Activated CD4-positive, alpha-beta T cell treated with anti-CD3 and anti-CD28 coated beads, Interleukin-2, amount 10 ng/mL, durations not matched to agents 7 days and 5 days (primary cell): ENCODE results near the gene DDR1. TPM values are rescaled to one million over a fixed set of nuclear protein-coding genes. Genes with fewer than 3 reads are reported as not detected.

Experiments used
- CTCF ChIA-PET: fragments of 350-600 bp; sonication (Branson Sonifier 250); formaldehyde crosslinking; loops from one replicate; lab custom pipeline; 2021; ENCODE audit warnings: antibody characterized with exemption; lab: Charles Lee
- POLR2A ChIA-PET: fragments of 350-600 bp; sonication (Branson Sonifier 250); formaldehyde crosslinking; loops from one replicate; lab custom pipeline; 2021; ENCODE audit warnings: antibody characterized with exemption; lab: Charles Lee
- DNase-seq: peaks from one replicate; pipeline ENCODE4 v3.0.0-alpha.2; 2020
- H3K27ac Mint-ChIP-seq: one replicate; pipeline ENCODE4 v1.8.0; 2021; ENCODE audit warnings: mild to moderate bottlenecking, moderate library complexity, mixed read lengths
- H3K27me3 Mint-ChIP-seq: one replicate; pipeline ENCODE4 v1.8.0; 2021; ENCODE audit warnings: mixed read lengths
- H3K36me3 Mint-ChIP-seq: one replicate; pipeline ENCODE4 v1.8.0; 2021; ENCODE audit warnings: low read depth, mixed read lengths
- H3K4me1 Mint-ChIP-seq: one replicate; pipeline ENCODE4 v1.8.0; 2021; ENCODE audit warnings: mixed read lengths
- H3K4me3 Mint-ChIP-seq: one replicate; pipeline ENCODE4 v1.8.0; 2021; ENCODE audit warnings: mild to moderate bottlenecking, moderate library complexity, mixed read lengths
- H3K9me3 Mint-ChIP-seq: one replicate; pipeline ENCODE4 v1.8.0; 2021; ENCODE audit warnings: mixed read lengths
- microRNA-seq: library from miRNA; unstranded; fragments of <30 nt; microRNA quantifications from one replicate; pipeline ENCODE4 v1.2.0, GENCODE V29; 2021; ENCODE audit warnings: borderline microRNAs expressed, borderline replicate concordance
- total RNA-seq, 2 experiments: library from RNA; stranded (reverse); gene quantifications; one replicate each; pipeline ENCODE4 v1.2.3, GENCODE V29; 2021

Gene DDR1
- total RNA-seq, 2 experiments from 2014 or later, result 4.5 to 5.6 TPM

- DNase-seq, result no peak
- no peak within 1 kb of the TSS for H3K27ac Mint-ChIP-seq
- H3K4me1 Mint-ChIP-seq, result peaks cover 2% of the 10 kb centered on the region
- no peak within 1 kb of the TSS for H3K4me3 Mint-ChIP-seq
- H3K36me3 Mint-ChIP-seq, result no peaks in the 10 kb centered on the region
- peaks cover 39% of the 10 kb centered on the region for H3K27me3 Mint-ChIP-seq
- POLR2A ChIA-PET, result no interaction called here
- H3K9me3 Mint-ChIP-seq, result no peaks in the 10 kb centered on the region
- CTCF ChIA-PET, result interaction anchor here (0.6 to 1.2 kb wide), 5 partner anchors 9 to 78 kb away, joined by 3 read pairs; partner anchors contain the start of gene SFTA2
Observed at GRCh38 chr6:30940361-30940986, 56.2 kb downstream of the DDR1 start, which contains the start of gene MUCL3. TSS of gene MUCL3 (plus strand) at chr6:30940973. CDS start at chr6:30941000, 27 bp downstream.

DNA sequence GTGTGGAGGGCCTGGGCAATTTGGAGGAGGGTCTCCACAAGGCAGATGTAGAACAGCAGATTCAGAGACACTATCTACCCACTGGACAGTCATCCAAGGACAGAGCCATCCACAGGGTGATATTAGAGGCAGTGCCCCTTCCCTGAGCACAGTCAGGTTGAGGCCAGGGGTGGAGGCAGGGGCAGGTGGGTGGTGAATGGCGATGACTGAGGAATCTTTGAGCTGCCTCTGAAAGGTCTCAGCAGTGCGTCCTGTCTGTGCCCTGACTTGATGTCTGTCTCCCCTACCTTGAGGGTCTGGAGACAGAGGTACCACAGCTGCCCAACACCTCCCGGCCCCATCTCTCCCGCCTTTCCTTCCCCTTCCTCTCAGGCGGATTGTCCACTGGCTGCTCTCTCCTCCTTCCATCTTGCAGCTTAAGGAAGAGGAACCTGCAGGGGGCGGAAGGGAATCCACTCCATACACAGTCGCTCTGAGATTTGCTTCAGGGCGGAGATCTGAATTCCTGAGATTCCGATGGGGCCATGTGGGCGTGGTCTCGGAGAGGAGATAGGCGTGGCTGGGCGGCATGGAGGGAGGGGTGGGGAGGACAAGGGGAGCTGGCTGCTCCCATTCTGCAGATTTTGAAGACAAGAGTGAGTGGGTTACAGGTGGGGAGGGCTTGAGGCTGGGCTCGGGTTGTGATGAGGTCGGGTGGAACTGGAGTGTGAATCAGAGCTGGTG is 58.2 kb downstream of the DDR1 start:
- Mint-ChIP-seq H3K9me3 (no peaks in the 10 kb centered on the region), H3K27ac (no peak overlapping the region), H3K27me3 (peaks cover 39% of the 10 kb centered on the region), H3K36me3 (no peaks in the 10 kb centered on the region), H3K4me1 (peaks cover 2% of the 10 kb centered on the region), H3K4me3 (no peak overlapping the region)
- CTCF ChIA-PET, result no interaction called here
- POLR2A ChIA-PET, result no interaction called here
- no peak for DNase-seq

DNA sequence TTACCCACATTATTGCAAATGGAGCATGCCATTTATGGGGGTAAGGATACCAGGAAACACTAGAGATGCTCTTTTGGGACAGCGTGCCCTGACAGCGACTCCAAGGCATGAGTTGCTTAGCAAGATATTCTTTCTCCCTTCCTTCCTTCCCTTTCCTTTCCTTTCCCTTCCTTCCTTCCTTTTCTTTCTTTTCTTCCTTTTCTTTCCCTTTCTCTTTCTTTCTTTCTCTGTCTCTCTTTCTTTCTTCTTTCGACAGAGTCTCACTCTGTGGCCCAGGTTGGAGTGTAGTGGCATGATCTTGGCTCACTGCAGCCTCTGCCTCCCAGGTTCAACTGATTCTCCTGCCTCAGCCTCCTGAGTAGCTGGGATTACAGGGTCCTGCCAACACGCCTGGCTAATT is 59.7 kb downstream of the DDR1 start:
- Mint-ChIP-seq H3K4me3 (no peak overlapping the region), H3K36me3 (no peaks in the 10 kb centered on the region), H3K27me3 (peaks cover 49% of the 10 kb centered on the region), H3K4me1 (peaks cover 2% of the 10 kb centered on the region), H3K9me3 (no peaks in the 10 kb centered on the region), H3K27ac (no peak overlapping the region)
- CTCF ChIA-PET, result interaction anchor here (0.9 kb wide), 1 partner anchor 12 kb away, joined by 3 read pairs; no protein-coding TSS in a partner anchor
- DNase-seq, result no peak
- POLR2A ChIA-PET, result no interaction called here

- Mint-ChIP-seq H3K4me1 (peaks cover 2% of the 10 kb centered on the region), H3K27me3 (peaks cover 54% of the 10 kb centered on the region), H3K36me3 (no peaks in the 10 kb centered on the region), H3K9me3 (no peaks in the 10 kb centered on the region), H3K4me3 (no peak overlapping the region), H3K27ac (no peak overlapping the region)
- ChIA-PET CTCF (interaction anchor here (0.9 kb wide), 1 partner anchor 11 kb away, joined by 3 read pairs; no protein-coding TSS in a partner anchor), POLR2A (no interaction called here)
- no peak for DNase-seq
Observed at GRCh38 chr6:30945281-30945680, 61.0 kb downstream of the DDR1 start.

- Mint-ChIP-seq H3K27me3 (peaks cover 61% of the 10 kb centered on the region), H3K27ac (no peak overlapping the region), H3K36me3 (no peaks in the 10 kb centered on the region), H3K4me1 (peaks cover under 1% of the 10 kb centered on the region), H3K4me3 (no peak overlapping the region), H3K9me3 (no peaks in the 10 kb centered on the region)
- ChIA-PET POLR2A (no interaction called here), CTCF (interaction anchor here (1.2 to 1.7 kb wide), 2 partner anchors 10 to 37 kb away, joined by 3 to 4 read pairs; partner anchors contain the start of gene MUC21)
- no peak for DNase-seq
Observed at GRCh38 chr6:30947231-30947630, 62.9 kb downstream of the DDR1 start.

DNA sequence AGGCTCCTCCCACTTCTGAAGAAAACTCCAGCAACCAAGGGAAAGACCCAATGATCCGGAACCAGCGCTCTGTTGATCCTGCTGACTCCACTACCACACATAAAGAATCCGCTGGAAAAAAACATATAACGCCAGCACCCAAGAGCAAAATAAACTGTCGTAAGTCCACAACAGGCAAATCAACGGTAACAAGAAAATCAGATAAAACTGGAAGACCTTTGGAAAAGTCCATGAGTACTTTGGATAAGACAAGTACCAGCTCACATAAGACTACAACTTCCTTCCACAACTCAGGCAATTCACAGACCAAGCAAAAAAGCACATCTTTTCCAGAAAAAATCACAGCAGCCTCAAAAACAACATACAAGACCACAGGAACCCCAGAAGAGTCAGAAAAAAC is 64.5 kb downstream of the DDR1 start:
- Mint-ChIP-seq H3K27me3 (peaks cover 60% of the 10 kb centered on the region), H3K9me3 (no peaks in the 10 kb centered on the region), H3K36me3 (no peaks in the 10 kb centered on the region), H3K4me3 (no peak overlapping the region), H3K4me1 (no peaks in the 10 kb centered on the region), H3K27ac (no peak overlapping the region)
- POLR2A ChIA-PET, result no interaction called here
- CTCF ChIA-PET, result no interaction called here
- DNase-seq, result no peak

Small RNAs within 50 kb of the gene (microRNA-seq; reads per million reads assigned to microRNA genes)
- not detected for gene MIR4640

Other genes with a start within 250 kb of the DDR1 start
- 10 to 100 TPM; 23.2 to 23.9 TPM for gene C6orf136, start 237.4 kb upstream of the DDR1 start, total RNA-seq
- gene DHX16, start 211.5 kb upstream of the DDR1 start, total RNA-seq, result 10 to 100 TPM; 40.4 to 40.7 TPM
- gene PPP1R18, start 197.9 kb upstream of the DDR1 start, total RNA-seq, result 100 to 1,000 TPM; 243 to 272 TPM
- 10 to 100 TPM; 43.1 to 58.8 TPM for gene NRM, start 193.5 kb upstream of the DDR1 start, total RNA-seq
- 10 to 100 TPM; 46.8 to 53.2 TPM for gene MDC1, start 167.2 kb upstream of the DDR1 start, total RNA-seq
- gene TUBB, start 164.2 kb upstream of the DDR1 start, total RNA-seq, result 1,000 to 10,000 TPM; 1,494 to 1,661 TPM
- 100 to 1,000 TPM; 199 to 213 TPM for gene FLOT1, start 141.8 kb upstream of the DDR1 start, total RNA-seq
- 10 to 100 TPM; 30.5 to 34.9 TPM for gene IER3, start 140.0 kb upstream of the DDR1 start, total RNA-seq
- gene GTF2H4, start 23.7 kb downstream of the DDR1 start, total RNA-seq, result 10 to 100 TPM; 28.5 to 34.1 TPM
- 10 to 100 TPM; 34.3 to 40.2 TPM for gene VARS2, start 29.7 kb downstream of the DDR1 start, total RNA-seq
- not detected for gene SFTA2, start 47.7 kb downstream of the DDR1 start, total RNA-seq
- gene MUCL3, start 56.5 kb downstream of the DDR1 start, total RNA-seq, result not detected
- gene MUC21, start 99.2 kb downstream of the DDR1 start, total RNA-seq, result not detected
- not detected for gene MUC22, start 126.0 kb downstream of the DDR1 start, total RNA-seq
- not detected for gene C6orf15, start 228.1 kb downstream of the DDR1 start, total RNA-seq
- gene PSORS1C1, start 230.3 kb downstream of the DDR1 start, total RNA-seq, result under 1 TPM in 1 of 2 experiments, not detected in 1; 0.57 TPM
- gene CDSN, start 235.9 kb downstream of the DDR1 start, total RNA-seq, result not detected